K562 (cell line): ENCODE measurements around the gene GGA3. TPM values are rescaled to one million over a fixed set of nuclear protein-coding genes. Genes with fewer than 3 reads are reported as not detected.

Experiments used
- ELF4 ChIP-seq: fragments of 450-650 bp; formaldehyde crosslinking; IDR thresholded peaks from 2 replicates; pipeline ENCODE4 v1.4.0; 2022; ENCODE audit warnings: missing genetic modification characterization
- FOXJ2 ChIP-seq: fragments of 200-800 bp; sonication (Bioruptor generic); IDR thresholded peaks from 2 replicates; pipeline ENCODE4 v1.6.1; 2016; ENCODE audit warnings: missing genetic modification characterization, missing compliant biosample characterization
- FOXK1 ChIP-seq: sonication (generic); formaldehyde crosslinking; IDR thresholded peaks from 2 replicates; pipeline ENCODE4 v1.8.0; 2022; ENCODE audit warnings: missing genetic modification reagents, mild to moderate bottlenecking, borderline replicate concordance
- HEY1 ChIP-seq: fragments of 250-450 bp; sonication (Bioruptor Pico); IDR thresholded peaks from 2 replicates; pipeline ENCODE4 v1.5.0; 2020; ENCODE audit warnings: mild to moderate bottlenecking, moderate library complexity, borderline replicate concordance
- HOXB6 ChIP-seq: fragments of 250-450 bp; sonication (Bioruptor Pico); IDR thresholded peaks from 2 replicates; pipeline ENCODE4 v1.5.1; 2022; ENCODE audit warnings: mild to moderate bottlenecking, borderline replicate concordance
- KDM2B ChIP-seq: fragments of 250-450 bp; sonication (Bioruptor Pico); IDR thresholded peaks from 2 replicates; pipeline ENCODE4 v1.8.0; 2021; ENCODE audit warnings: mild to moderate bottlenecking, moderate library complexity
- KLF6 ChIP-seq: fragments of 250-450 bp; sonication (Bioruptor Pico); IDR thresholded peaks from 2 replicates; pipeline ENCODE4 v1.4.0; 2020; ENCODE audit warnings: mild to moderate bottlenecking, moderate library complexity, borderline replicate concordance
- MCM3 ChIP-seq: fragments of 450-650 bp; IDR thresholded peaks from 2 replicates; pipeline ENCODE4 v1.6.1; 2016
- PBX2 ChIP-seq, 2 experiments: IDR thresholded peaks in 1 of 2; conservative IDR thresholded peaks in 1 of 2; 2 replicates each; pipeline ENCODE4 v1.6.1; 2016; ENCODE audit warnings: low read depth in 2 of 2, mild to moderate bottlenecking in 1 of 2, missing compliant biosample characterization in 1 of 2, missing genetic modification characterization in 1 of 2, moderate library complexity in 1 of 2
- XRCC5 ChIP-seq: fragments of 200-400 bp; formaldehyde crosslinking; IDR thresholded peaks from 2 replicates; pipeline ENCODE4 v1.6.1; 2017; ENCODE audit warnings: low read depth, mild to moderate bottlenecking, low read length
- ZBTB34 ChIP-seq: fragments of 250-450 bp; sonication (Bioruptor Pico); IDR thresholded peaks from 2 replicates; pipeline ENCODE4 v1.8.0; 2021; ENCODE audit warnings: mild to moderate bottlenecking, moderate library complexity
- ZNF146 ChIP-seq: IDR thresholded peaks from one replicate; pipeline ENCODE4 v1.6.1; 2018; ENCODE audit warnings: missing compliant biosample characterization; ENCODE audit not compliant: unreplicated experiment
- ZNF184 ChIP-seq: sonication (generic); formaldehyde crosslinking; IDR thresholded peaks from 2 replicates; pipeline ENCODE4 v1.5.0; 2020; ENCODE audit warnings: missing genetic modification reagents
- ZNF224 ChIP-seq: sonication (generic); formaldehyde crosslinking; IDR thresholded peaks from 2 replicates; pipeline ENCODE4 v1.8.0; 2022; ENCODE audit warnings: mild to moderate bottlenecking, missing genetic modification reagents
- ZNF311 ChIP-seq: fragments of 250-450 bp; sonication (Bioruptor Pico); IDR thresholded peaks from 2 replicates; pipeline ENCODE4 v1.4.0; 2020; ENCODE audit warnings: mild to moderate bottlenecking, moderate library complexity
- ZNF609 ChIP-seq: sonication (generic); formaldehyde crosslinking; IDR thresholded peaks from 2 replicates; pipeline ENCODE4 v1.8.1; 2023; ENCODE audit warnings: missing genetic modification reagents, mild to moderate bottlenecking, borderline replicate concordance
- ZNF766 ChIP-seq: fragments of 200-800 bp; sonication (Bioruptor generic); conservative IDR thresholded peaks from 2 replicates; pipeline ENCODE4 v1.6.1; 2016; ENCODE audit warnings: missing genetic modification characterization, missing compliant biosample characterization
- ZSCAN32 ChIP-seq: fragments of 450-650 bp; formaldehyde crosslinking; IDR thresholded peaks from 2 replicates; pipeline ENCODE4 v1.4.0; 2020; ENCODE audit warnings: mild to moderate bottlenecking, moderate library complexity
- polyA plus RNA-seq, 8 experiments: library from polyadenylated mRNA; depleted of rRNA in 4 of 8; stranded (reverse) in 5 of 8; unstranded in 3 of 8; fragments of >200 nt; fragmentation: Nextera tagmentation in 2 of 8; fragmentation: Illumina TruSeq in 1 of 8; extraction: Ambion mirVana in 2 of 8; extraction: Trizol in 1 of 8; gene quantifications; 2 replicates each; pipeline versions ENCODE4 v1.2.1 to v1.2.3, GENCODE V29; 2011 to 2014; ENCODE audit warnings: inconsistent platforms in 1 of 8, missing spikeins in 1 of 8
- total RNA-seq, 7 experiments: library from RNA; depleted of rRNA in 6 of 7; stranded (reverse); fragments of >200 nt in 6 of 7; fragmentation: Illumina TruSeq in 2 of 7; extraction: Trizol in 2 of 7; gene quantifications; 2 replicates each; pipeline versions ENCODE4 v1.2.1 to v1.2.3, GENCODE V29; 2011 to 2021; ENCODE audit warnings: low replicate concordance in 1 of 7

Gene GGA3
- total and polyA plus RNA-seq, 9 of the 15 experiments (the other 6 are each of a cell fraction or from before 2014, with no cell fraction given): 5.7 to 64.9 (median 25.4) TPM

- 0 out of 2 replicates have a peak, but pooled peaks have one; percentile 26 for TF ChIP-seq ZNF609
- TF ChIP-seq ZSCAN32 (CRISPR knock-in tag): 0 out of 2 replicates have a peak, but pooled peaks have one; percentile 40
- TF ChIP-seq ZNF184 (CRISPR knock-in tag): no peak
- TF ChIP-seq KLF6: no peak
- no peak for TF ChIP-seq FOXK1 (CRISPR knock-in tag)
- no peak for TF ChIP-seq HEY1
- no peak for TF ChIP-seq PBX2 (CRISPR knock-in tag; IDR thresholded peaks at IDR 0.05; ENCODE audit: low read depth)
- no peak for TF ChIP-seq PBX2 (tag; conservative IDR thresholded peaks at IDR 0.05; ENCODE audit: low read depth)
- TF ChIP-seq ELF4 (CRISPR knock-in tag): peak; percentile 81; the same call in 1 of the 2 replicates
- TF ChIP-seq ZNF146 (CRISPR knock-in tag): no peak
- TF ChIP-seq ZNF311 (CRISPR knock-in tag): peak; percentile 22; the same call in 1 of the 2 replicates
- 0 out of 2 replicates have a peak, but pooled peaks have one; percentile 22 for TF ChIP-seq ZNF224 (CRISPR knock-in tag)
- TF ChIP-seq KDM2B (CRISPR knock-in tag): no peak
- 0 out of 2 replicates have a peak, but pooled peaks have one; percentile 31 for TF ChIP-seq XRCC5
- TF ChIP-seq HOXB6 (CRISPR knock-in tag): no peak
- TF ChIP-seq MCM3: no peak
- no peak for TF ChIP-seq FOXJ2 (tag)
- no peak for TF ChIP-seq ZBTB34 (CRISPR knock-in tag)
- no peak; the same call in 1 of the 2 replicates for TF ChIP-seq ZNF766 (CRISPR knock-in tag)
Observed at GRCh38 chr17:75261336-75262111, at the start of gene GGA3, which contains the start of gene MRPS7 (continued).
